Naive thymus-derived CD8-positive, alpha-beta T cell (primary cell): ENCODE measurements around the gene GINS3. TPM values are rescaled to one million over a fixed set of nuclear protein-coding genes. Genes with fewer than 3 reads are reported as not detected.

ENCODE experiments used
- polyA plus RNA-seq, 3 donors: library from polyadenylated mRNA; unstranded; fragments of 300-500 nt; fragmentation: Illumina TruSeq; gene quantifications; one replicate each; pipeline ENCODE4 v1.2.3, GENCODE V29; 2021
- total RNA-seq, 8 experiments: library from RNA in 2 of 8; stranded (reverse) in 2 of 8; gene quantifications; one replicate each; pipeline ENCODE4 v1.2.3 and lab custom pipeline; 2021 to 2026

GINS3 gene
- total and polyA plus RNA-seq, 5 experiments from 2014 or later, result 1.0 to 2.7 (median 1.9) TPM

Other genes starting within 250 kb of the GINS3 start
- 10 to 100 TPM; 62.9 to 65.8 TPM for gene CSNK2A2, start 194.4 kb upstream of the GINS3 start, total RNA-seq
- gene CSNK2A2, start 194.4 kb upstream of the GINS3 start, polyA plus RNA-seq, result 10 to 100 TPM in 2 of 3 donors, 1 to 10 TPM in 1; 3.5 to 12.5 (median 11.4) TPM
- not detected for gene PRSS54, start 97.4 kb upstream of the GINS3 start, total RNA-seq
- not detected for gene PRSS54, start 97.4 kb upstream of the GINS3 start, polyA plus RNA-seq
- 1 to 10 TPM; 1.5 to 1.6 TPM for gene NDRG4, start 107.7 kb downstream of the GINS3 start, total RNA-seq
- under 1 TPM in 2 of 3 donors, not detected in 1; 0.13 to 0.56 TPM for gene NDRG4, start 107.7 kb downstream of the GINS3 start, polyA plus RNA-seq
- 10 to 100 TPM; 38.6 to 45.6 TPM for gene SETD6, start 123.0 kb downstream of the GINS3 start, total RNA-seq
- 10 to 100 TPM in 2 of 3 donors, 1 to 10 TPM in 1; 9.8 to 14.5 (median 11.6) TPM for gene SETD6, start 123.0 kb downstream of the GINS3 start, polyA plus RNA-seq
- gene CNOT1, start 237.4 kb downstream of the GINS3 start, total RNA-seq, result 100 to 1,000 TPM; 245 to 259 TPM
- 10 to 100 TPM; 65.1 to 95.9 (median 87.7) TPM for gene CNOT1, start 237.4 kb downstream of the GINS3 start, polyA plus RNA-seq